ENCODE data around the gene TIMM13.
"Not testable (repeated sequence)": the region's sequence is repeated elsewhere in the genome, so short reads cannot be mapped to it uniquely, and the experiment has no call there.

Gene TIMM13

DNA sequence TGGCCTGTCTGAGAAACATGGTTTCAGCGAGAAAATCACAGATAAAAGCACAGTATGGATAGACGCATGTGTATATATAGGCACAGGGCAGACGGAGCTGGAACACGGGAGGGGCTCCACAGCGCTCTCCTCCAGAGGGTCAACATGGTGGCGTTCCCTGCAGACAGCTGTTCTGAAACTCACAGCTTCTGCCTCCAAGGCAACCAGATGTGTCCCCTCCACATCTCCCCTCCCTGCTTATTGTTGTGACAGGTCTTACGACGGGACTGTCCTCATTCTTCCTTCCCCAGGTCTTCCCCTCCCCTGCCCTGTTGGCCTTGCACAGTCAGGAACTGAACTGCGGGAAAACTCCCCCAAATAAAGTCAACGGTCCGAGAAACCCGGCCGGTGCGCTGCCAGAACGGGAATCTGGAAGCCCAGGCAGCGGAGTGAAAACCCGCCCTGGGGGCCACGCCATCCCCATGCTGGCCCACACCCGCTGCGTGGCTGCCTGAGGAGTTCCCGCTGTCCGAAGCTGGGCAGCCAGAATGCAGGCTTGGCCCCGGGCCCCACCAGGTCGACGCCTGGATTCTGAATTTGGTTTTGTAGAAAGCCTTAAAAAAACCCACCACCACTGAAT lies 2.6 kb upstream of the TIMM13 start:
- no peak for DNase-seq (ENCODE audit: low read depth)

DNA sequence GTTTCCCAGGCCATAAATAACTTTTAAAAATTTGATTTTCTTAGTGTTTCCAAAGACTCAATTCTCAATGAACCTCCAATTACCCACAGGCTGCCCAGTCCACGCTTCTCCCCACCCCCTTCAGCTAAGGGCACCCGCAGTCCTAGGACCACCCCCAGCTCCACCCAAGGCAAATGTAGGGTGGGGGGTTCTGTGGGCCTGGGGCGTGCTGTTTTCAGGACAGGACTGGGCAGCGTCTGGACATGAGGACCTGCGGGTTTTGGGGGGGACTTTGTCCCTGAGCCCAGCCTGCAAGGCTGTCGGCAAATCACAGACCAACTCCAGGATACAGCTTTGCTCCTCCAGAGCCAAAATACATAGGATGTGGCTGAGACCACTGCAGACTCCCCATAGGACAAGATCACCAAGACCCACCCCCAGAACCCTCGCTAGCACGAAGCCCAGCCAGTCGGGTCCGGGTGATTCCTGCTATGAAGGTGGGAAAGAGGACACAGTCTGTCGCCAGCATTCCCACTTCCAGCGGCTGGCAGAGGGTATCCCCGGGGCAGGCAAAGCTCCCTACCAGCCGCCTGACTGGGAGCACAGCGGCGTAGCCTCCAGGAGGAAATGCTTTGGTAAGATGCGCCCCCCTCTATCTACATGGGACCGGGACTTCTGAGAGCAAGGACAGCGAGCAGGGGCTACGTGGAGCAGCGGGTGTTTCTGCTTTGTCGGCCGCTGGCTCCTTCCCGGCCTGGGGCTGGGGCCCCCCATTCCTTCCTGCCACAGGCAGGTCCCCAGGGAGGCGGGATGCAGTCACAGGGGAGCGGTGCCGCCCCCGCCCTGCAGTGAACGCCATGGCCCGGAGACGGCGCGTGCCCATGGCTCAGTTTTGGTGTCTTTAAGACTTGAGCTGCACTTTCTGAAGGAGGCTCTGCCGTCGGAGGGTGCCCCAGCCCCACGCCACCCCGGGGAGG lies 1.6 kb upstream of the TIMM13 start:
- no peak for DNase-seq (ENCODE audit: low read depth)

DNA sequence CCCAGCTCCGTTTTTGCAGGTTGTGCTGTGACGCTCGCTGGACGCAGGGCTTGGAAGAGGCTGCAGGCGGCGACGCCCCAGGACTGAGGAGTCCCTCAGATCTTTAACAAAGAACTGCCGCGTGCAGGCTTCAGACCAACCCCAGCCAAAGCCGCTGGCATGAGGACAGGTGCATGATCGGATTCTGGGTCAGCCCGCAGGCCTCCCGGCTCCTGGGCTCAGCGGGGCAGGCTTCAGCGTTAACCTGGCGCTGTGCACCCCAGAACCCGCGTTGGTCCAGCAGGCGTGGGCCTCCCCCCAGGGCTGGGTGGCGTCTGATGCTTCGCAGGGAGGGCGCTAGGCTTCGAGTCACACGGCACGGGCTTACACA lies 920 bp upstream of the TIMM13 start:
- DNase-seq (ENCODE audit: low read depth) = peak; percentile 45

DNA sequence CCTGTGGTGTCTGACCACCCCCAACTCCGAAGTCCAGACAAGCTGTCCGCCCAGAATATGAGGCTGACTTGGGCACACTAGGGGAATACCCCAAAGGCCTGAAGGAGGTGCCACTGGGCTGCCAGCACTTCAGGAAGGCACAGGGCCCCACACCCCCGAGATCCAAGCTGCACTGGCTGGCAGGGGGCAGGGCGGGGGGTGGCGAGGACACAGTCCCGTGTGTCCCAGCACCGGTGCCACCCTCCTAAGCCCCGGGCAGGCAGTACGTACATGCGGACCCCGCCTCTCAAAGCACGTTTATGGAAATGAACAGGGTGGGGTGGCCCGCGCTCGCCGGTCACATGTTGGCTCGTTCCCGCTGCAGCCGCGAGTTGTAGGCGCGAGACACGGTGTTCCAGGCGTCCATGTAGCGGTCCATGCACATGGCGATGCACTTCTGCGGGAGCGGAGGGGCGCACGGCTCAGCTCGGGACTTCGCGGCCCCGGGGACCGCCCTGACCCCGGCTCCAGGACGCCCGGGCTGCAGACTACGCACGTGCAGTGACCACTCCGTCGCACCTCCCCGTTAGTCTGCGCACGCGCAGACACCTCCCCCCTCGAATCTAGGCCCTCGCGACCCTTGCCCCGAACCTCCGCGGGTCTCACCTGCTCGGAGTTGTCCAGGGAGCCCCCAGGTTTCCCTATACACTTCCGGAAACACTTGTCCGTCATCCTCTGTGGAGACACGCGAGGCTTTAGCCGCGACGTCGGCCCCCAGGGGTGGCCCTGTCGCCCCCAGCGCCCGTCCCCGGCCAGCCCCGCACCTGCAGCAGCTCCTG lies 566 bp downstream of the TIMM13 start:
- peak; percentile 63 for DNase-seq (ENCODE audit: low read depth)

DNA sequence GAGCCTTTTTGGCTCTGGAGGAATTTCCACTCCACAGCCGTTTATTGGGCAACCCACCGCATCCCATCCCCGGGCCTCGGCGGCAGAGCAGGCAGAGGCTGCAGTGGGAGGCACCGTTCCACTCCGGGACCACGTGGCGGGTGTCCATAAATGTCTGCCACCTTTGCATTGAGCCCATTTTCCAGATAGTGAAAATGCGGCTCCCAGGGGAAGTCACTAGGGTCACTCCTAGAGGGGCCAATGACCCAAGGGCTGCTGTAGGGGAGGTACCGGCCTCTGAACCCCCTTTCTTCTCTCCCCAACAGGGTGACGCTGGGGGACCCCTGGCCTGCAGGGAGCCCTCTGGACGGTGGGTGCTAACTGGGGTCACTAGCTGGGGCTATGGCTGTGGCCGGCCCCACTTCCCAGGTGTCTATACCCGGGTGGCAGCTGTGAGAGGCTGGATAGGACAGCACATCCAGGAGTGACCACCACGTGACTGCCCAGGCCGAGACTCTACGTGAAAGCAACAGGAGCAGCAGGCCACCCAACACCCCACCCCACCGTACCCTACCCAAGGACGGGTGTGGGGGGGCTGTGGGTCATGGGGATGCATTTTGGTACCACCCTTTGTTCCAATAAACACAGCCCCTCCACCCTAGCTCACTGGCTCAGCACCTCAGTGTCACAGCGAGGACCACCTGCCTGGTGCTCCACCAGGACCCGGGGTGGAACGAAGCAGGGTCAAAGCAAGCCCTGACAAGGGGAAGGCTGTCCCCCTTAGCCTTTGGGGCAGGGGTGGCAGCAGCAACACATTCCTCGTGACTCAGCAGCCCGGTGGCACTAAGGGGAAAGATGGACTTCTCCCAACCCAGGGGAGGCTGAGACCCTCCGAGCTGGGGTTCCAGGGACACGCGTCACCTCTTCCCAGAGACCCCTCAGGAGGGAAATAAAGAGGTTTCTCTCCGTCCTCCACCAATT lies 1.5 kb downstream of the TIMM13 start:
- DNase-seq (ENCODE audit: low read depth) = no peak

DNA sequence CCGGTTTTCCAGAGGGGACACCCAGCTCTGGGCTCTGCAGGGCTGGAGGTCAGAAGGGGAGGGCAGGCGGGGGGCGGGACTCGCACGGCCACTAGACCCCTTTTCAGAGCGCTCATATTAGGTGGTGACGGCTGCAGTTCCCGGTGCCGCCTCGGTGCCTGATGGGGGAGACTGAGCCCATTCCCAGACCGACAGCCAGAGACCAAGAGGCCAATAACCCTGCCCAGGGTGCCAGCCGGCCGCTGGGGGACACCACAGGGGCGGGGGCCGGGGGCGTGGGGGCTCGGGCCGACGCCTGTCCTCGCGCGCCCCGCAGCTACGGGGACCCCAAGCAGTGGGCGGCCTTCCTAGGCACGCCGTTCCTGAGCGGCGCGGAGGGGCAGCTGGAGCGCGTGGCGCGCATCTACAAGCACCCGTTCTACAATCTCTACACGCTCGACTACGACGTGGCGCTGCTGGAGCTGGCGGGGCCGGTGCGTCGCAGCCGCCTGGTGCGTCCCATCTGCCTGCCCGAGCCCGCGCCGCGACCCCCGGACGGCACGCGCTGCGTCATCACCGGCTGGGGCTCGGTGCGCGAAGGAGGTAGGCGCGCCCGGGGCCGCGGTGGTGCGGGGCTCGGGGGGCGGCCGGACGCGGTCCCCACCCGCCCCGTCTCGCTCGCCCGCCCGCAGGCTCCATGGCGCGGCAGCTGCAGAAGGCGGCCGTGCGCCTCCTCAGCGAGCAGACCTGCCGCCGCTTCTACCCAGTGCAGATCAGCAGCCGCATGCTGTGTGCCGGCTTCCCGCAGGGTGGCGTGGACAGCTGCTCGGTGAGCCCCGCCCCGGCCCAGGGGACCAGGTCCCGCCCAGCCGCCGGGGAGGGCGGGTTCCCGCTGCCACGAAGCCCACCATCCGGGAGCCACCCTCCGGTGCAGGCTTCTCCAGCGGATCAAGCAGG lies 2.4 kb downstream of the TIMM13 start:
- DNase-seq (ENCODE audit: low read depth) = peak; percentile 63

DNA sequence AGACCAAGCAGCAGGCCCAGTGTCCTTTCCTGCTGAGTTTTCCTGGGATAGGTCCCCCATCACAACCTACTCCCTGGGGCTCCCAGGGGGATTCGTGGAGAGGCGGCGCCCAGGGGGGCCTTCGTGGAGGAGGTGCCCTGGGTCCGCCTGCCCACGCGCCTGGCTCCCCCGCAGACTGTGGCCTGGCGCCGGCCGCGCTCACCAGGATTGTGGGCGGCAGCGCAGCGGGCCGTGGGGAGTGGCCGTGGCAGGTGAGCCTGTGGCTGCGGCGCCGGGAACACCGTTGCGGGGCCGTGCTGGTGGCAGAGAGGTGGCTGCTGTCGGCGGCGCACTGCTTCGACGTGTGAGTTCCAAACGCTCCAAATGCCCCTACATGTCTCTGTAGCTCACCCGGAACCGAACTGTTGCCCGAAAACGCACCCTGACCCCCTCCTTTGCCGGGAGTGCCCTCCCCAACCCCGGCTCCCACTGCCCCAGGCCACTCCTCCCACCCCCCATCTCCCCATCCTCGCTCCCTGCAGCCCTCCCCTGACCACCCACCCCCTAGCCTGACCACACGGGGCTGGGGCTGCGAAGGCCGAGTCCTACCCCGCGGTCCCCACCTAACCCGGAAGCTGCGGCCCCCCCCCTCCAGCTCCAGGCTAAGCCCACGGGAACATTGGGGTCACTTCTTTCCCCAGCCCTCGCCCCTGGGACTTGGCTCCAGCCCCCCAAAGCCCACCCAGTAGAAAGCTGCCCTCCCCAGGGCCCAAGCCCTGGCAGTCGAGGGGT lies 3.3 kb downstream of the TIMM13 start:
- no peak for DNase-seq (ENCODE audit: low read depth)

DNA sequence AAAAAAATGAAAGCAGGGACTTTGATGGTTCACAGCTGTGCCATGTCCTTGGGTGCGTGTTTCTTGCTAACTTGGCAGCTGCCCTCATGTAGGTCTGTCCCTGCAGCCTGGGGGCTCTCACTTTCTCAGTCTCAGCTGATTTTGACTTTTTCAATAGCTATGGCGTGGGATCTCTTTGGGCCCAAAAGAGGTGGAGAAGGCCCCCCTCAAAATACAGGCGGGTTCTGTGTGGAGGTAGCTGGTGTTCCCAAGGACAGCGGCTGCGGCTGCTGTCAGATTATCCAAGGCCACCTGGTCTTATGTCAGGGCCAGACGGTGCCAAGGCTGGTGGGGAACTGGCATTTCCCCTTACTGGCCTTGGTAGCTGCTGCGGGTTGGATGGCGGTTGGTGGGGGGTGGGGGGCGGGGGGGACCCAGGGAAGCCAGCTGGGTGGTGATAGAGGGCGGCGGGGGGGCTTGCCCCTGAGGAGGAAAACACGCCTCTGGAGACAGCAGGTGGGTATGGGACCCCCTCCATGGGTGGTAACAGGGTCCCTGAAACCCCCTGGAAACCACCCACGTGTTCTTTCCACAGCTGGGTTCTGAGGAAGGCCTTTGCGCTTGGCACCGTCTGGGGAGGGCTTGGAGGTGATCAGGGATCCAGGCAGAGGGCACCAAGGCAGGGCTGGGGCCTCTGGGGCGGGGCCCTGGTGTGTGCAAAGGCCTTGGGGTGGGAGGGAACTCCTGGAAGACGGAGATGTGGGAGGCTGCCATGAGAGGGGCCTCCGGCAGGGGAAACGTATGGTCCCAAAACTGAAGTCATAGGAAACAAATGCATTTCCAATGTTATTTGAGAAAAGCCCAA lies 4.1 kb downstream of the TIMM13 start:
- no peak for DNase-seq (ENCODE audit: low read depth)

DNA sequence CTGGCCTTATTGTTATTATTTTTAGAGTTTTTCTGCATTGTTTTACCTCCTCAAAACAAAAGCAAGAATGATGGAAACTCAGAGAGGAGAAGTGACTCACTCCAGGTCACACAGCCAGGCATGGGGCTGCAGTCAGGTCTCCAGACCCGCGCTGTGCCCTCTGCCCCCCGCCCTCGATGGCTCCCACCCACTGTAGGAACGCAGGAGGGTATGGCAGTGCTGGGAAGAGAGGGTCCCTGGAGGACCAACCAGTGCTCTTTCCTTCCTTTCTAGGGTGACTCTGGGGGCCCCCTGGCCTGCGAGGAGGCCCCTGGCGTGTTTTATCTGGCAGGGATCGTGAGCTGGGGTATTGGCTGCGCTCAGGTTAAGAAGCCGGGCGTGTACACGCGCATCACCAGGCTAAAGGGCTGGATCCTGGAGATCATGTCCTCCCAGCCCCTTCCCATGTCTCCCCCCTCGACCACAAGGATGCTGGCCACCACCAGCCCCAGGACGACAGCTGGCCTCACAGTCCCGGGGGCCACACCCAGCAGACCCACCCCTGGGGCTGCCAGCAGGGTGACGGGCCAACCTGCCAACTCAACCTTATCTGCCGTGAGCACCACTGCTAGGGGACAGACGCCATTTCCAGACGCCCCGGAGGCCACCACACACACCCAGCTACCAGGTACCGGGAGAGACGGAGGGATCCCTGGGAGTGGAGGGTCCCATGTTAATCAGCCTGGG lies 5.6 kb downstream of the TIMM13 start:
- no peak for DNase-seq (ENCODE audit: low read depth)

DNA sequence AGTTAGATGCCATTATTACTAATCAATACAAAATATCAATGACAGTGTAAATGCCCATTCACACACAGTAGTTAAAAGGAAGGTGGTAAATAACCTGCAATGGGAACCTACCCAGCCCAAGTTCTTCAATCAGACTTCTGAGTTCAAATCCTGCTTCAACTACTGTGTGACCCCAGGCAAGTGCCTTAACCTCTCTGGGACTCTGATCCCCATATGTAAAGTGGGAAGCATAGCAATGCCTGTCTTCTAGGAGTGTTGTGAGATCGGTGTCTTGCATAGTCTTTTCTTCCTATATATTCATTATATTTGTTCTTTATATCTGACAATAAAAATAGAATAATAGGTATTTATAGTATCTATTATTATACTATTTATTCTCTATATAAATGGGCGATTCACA lies 6.9 kb downstream of the TIMM13 start:
- DNase-seq (ENCODE audit: low read depth) = no peak

DNA sequence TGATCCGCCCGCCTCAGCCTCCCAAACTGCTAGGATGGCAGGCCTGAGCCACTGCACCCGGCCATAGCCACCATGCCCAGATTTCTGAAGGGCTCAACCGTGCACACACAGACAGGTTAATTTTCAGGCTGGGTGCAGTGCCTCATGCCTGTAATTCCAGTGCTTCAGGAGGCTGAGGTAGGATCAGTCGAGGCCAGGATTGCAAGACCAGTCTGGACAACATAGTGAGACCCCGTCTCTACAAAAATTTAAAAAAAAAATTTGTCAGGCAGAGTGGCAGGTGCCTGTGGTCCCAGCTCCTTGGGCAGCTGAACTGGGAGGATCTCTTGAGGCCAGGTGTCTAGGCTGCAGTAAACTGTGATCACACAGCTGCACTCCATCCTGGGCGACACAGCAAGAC lies 7.6 kb downstream of the TIMM13 start:
- no peak for DNase-seq (ENCODE audit: low read depth)

DNA sequence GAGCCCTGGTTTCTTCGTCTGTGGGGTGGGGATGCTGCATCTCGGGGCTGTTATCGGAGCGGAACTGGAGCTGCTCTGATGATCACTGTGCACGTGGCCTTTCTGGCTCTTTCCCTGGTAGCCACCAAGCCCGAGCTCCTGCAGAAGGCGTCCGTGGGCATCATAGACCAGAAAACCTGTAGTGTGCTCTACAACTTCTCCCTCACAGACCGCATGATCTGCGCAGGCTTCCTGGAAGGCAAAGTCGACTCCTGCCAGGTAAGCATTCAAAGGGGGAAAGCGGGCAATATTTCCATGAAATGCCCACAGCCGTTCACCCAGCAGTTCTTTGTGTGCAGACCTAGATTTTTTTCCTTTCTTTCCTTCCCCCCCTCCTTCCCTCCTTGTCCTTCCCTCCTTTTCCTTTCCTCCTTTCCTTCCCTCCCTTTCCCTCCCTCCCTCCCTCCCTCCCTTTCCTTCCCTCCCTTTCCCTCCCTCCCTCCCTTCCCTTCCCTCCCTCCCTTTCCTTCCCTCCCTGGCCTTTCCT lies 9.4 kb downstream of the TIMM13 start:
- no peak for DNase-seq (ENCODE audit: low read depth)

DNA sequence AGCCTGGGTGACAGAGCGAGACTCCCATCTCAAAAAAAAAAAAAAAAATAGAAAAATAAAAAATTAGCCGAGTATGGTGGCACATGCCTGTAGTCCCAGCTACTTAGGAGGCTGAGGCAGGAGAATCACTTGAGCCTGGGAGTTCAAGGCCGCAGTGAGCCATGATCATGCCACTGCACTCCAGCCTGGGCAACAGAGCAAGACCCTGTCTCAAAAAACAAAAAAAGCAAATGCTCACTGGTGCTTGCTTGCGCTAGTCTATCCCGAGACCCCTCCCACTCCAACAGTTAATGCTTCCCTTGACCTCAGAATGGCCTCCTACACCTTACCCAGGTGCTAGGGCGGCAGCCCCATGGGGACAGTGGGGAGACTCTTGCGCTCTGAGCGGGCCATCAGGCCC lies 9.9 kb downstream of the TIMM13 start:
- not testable (repeated sequence) for DNase-seq (ENCODE audit: low read depth)

DNA sequence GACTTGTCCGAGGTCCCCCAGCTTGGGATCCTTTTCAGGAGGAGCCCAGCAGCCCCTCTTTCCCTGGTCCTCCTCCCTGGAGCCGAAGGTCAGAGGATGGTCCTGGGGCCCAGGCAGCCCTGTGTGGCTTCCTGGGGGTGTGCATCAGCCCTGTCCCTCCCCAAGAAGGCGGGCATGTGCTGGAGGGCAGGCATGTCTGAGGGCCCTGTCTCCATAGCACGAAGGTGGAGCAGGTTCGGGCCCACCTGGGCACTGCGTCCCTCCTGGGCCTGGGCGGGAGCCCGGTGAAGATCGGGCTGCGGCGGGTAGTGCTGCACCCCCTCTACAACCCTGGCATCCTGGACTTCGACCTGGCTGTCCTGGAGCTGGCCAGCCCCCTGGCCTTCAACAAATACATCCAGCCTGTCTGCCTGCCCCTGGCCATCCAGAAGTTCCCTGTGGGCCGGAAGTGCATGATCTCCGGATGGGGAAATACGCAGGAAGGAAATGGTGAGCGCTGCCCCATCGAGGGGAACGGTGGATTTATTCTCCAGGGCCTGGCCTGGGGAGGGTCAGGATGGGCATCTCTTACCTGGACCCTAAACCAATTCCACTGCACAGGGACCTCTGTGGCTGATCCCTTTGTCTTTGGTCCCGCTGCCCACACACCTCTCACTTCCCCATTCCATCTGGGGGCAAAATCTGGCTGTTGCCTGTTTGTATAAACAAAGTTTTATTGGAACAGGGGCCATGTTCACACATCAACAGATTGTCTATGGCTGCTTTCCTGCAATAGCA lies 10.9 kb downstream of the TIMM13 start:
- no peak for DNase-seq (ENCODE audit: low read depth)

DNA sequence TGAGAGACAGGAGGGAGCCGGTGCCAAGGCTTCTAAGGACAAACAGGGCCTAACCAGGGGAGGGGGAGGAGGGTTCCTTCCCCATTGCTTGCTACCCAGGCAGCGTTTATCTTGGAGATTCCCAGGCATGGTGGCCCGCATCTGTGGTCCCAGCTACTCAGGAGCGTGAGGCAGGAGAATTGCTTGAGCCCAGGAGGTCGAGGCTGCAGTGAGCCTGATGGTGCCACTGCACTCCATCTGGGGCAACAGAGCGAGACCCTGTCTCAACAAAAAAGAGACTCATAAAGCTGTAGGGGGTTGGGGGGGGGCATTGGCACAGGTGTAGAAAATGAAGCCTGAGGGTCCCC lies 11.4 kb downstream of the TIMM13 start:
- DNase-seq (ENCODE audit: low read depth) = no peak

DNA sequence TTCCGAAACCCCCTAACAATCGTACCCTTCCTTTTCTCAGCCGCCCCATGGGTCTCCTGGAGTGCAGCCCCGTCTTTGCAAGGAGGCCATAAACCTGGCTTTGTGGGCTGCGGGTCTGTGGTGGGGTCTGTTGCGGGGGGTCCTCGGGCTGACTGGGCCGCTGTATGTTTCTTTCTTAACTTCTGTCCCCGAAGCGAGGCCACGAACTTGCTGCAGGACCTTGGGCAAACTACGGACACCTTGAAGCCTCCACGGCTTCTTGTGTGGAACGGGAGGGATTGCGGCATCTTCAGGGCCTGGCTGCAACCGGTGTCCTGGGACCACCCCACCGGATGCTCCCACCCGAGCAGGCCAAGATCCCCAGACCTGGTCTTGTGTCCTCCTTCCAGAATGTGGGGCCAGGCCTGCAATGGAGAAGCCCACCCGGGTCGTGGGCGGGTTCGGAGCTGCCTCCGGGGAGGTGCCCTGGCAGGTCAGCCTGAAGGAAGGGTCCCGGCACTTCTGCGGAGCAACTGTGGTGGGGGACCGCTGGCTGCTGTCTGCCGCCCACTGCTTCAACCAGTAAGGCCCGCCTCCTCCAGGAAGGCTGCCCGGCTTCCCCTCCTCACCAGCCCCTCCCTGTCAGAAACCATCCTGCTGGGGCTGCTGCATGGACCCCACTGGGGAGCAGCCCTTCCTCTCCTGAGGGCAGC lies 12.0 kb downstream of the TIMM13 start:
- no peak for DNase-seq (ENCODE audit: low read depth)
